Measurements from ENCODE around the gene MLANA.

DNA sequence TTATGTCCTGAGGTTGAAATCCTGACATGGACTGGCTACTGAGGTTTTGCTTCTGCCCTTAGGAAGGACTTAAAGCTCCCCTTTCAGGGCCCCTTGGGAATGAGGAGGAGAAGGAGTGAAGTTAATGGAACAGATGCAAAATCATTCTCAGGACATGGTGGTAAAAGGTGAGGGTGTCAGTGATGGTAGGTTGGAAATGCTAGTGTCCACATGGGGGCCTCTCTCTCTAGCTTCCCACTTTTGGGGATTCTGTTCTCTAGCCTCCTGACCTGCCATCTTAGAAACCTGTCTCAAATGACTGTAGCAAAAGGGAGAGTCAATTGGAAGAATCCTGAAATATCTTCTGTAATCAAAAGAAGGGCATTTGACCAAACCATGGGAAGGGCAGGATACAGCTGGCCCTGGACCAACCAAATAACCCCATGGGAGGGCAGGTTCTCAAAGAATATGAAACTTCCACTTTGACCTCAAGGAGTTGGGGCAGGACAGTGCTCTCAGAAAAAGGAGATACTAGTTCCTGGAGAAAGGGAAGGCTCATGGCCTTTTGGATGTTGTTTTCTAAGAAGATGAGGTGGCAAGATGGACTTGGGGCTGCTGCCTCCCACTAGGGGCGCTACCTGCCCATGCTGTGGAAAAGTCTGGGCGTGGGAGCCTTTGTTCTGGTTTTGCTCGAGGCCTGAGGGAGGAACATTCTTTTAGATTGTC lies 21.2 kb upstream of the MLANA start:
- no peak for TF ChIP-seq POLR2AphosphoS5 (IDR thresholded peaks at IDR 0.05)
- TF ChIP-seq CTCF (IDR thresholded peaks at IDR 0.05) = no peak
- TF ChIP-seq POLR2A (IDR thresholded peaks at IDR 0.05) = no peak
- no peak for TF ChIP-seq EP300 (IDR thresholded peaks at IDR 0.05)

All from sigmoid colon (tissue), 4 donors.